IMR-90 (cell line): ENCODE results near the gene PRSS56. TPM values are rescaled to one million over a fixed set of nuclear protein-coding genes. Genes with fewer than 3 reads are reported as not detected.

Experiments
- ATAC-seq: fragments of 200-7000 bp; cut with Tn5 transposase; 2 replicates; pipeline ENCODE4 v1.9.1; 2020; ENCODE audit warnings: low read depth, mild to moderate bottlenecking, moderate library complexity
- BruUV-seq: library from RNA; stranded (reverse); fragments of 400-500 nt; replicated peaks from 2 replicates; lab custom pipeline; 2021; lab: Mats Ljungman, UMichigan
- CTCF ChIA-PET: fragments of 300-600 bp; formaldehyde crosslinking; extraction: SDS; loops from one replicate; lab custom pipeline; 2021; ENCODE audit warnings: antibody characterized with exemption; lab: Yijun Ruan, JAX
- POLR2A ChIA-PET: fragments of 300-600 bp; sonication (Branson Sonifier 250); formaldehyde crosslinking; loops from one replicate; lab custom pipeline; 2022; ENCODE audit warnings: antibody characterized with exemption; ENCODE audit not compliant: unreplicated experiment; lab: Charles Lee
- DNase-seq: peaks from one replicate; pipeline ENCODE4 v3.0.0; 2013
- H2AFZ ChIP-seq: replicated peaks from 2 replicates; pipeline ENCODE3; 2013; ENCODE audit warnings: low read length, mild to moderate bottlenecking; ENCODE audit not compliant: poor library complexity
- H2AK5ac ChIP-seq: 2 replicates; pipeline ENCODE4 v1.6.1; 2013; ENCODE audit warnings: low read depth, low read length, inconsistent platforms
- H2AK9ac ChIP-seq: replicated peaks from 2 replicates; pipeline ENCODE3; 2013; ENCODE audit warnings: mild to moderate bottlenecking, low read depth, low read length, moderate library complexity; ENCODE audit not compliant: poor library complexity
- H2BK120ac ChIP-seq: 2 replicates; pipeline ENCODE4 v1.6.1; 2013; ENCODE audit warnings: low read depth, low read length, inconsistent platforms
- H2BK15ac ChIP-seq: 3 replicates; pipeline ENCODE4 v1.6.1; 2013; ENCODE audit warnings: low read depth, low read length, inconsistent platforms
- H2BK20ac ChIP-seq: 2 replicates; pipeline ENCODE4 v1.6.1; 2013; ENCODE audit warnings: low read depth, mild to moderate bottlenecking, inconsistent platforms, low read length, moderate library complexity
- H2BK5ac ChIP-seq: 2 replicates; pipeline ENCODE4 v1.6.1; 2013; ENCODE audit warnings: mild to moderate bottlenecking, low read depth, low read length, inconsistent platforms; ENCODE audit not compliant: poor library complexity, severe bottlenecking
- H3K14ac ChIP-seq: replicated peaks from 2 replicates; pipeline ENCODE4 v1.6.1; 2013; ENCODE audit warnings: low read depth, low read length, inconsistent platforms
- H3K18ac ChIP-seq: 2 replicates; pipeline ENCODE4 v1.6.1; 2013; ENCODE audit warnings: low read depth, low read length, control low read depth
- H3K23ac ChIP-seq: 2 replicates; pipeline ENCODE4 v1.6.1; 2013; ENCODE audit warnings: low read depth, low read length, inconsistent platforms
- H3K27ac ChIP-seq: 2 replicates; pipeline ENCODE4 v1.5.1; 2013; ENCODE audit warnings: mild to moderate bottlenecking, control low read depth, low read length; ENCODE audit not compliant: insufficient read depth
- H3K27me3 ChIP-seq: 2 replicates; pipeline ENCODE4 v1.6.1; 2013; ENCODE audit warnings: low read length; ENCODE audit not compliant: control insufficient read depth, insufficient read depth
- H3K36me3 ChIP-seq: 2 replicates; pipeline ENCODE4 v1.6.1; 2013; ENCODE audit warnings: low read length, mixed read lengths; ENCODE audit not compliant: control insufficient read depth, insufficient read depth
- H3K4ac ChIP-seq: 2 replicates; pipeline ENCODE4 v1.6.1; 2013; ENCODE audit warnings: low read depth, low read length, inconsistent platforms
- H3K4me1 ChIP-seq: 2 replicates; pipeline ENCODE4 v1.6.1; 2013; ENCODE audit warnings: low read length, mixed read lengths; ENCODE audit not compliant: control insufficient read depth, insufficient read depth
- H3K4me2 ChIP-seq: 2 replicates; pipeline ENCODE4 v1.6.1; 2013; ENCODE audit warnings: low read depth, mild to moderate bottlenecking, control low read depth, low read length, moderate library complexity
- H3K4me3 ChIP-seq: 2 replicates; pipeline ENCODE4 v1.5.1; 2013; ENCODE audit warnings: low read depth, mild to moderate bottlenecking, control low read depth, low read length, moderate library complexity; ENCODE audit not compliant: insufficient read depth
- H3K56ac ChIP-seq: 2 replicates; pipeline ENCODE4 v1.6.1; 2013; ENCODE audit warnings: low read length, inconsistent platforms; ENCODE audit not compliant: insufficient read depth; ENCODE audit errors: extremely low read depth
- H3K79me1 ChIP-seq, 2 experiments: 2 replicates each; pipeline ENCODE4 v1.6.1; 2013; ENCODE audit warnings: low read length in 2 of 2, inconsistent platforms in 1 of 2, low read depth in 1 of 2
- H3K9ac ChIP-seq: 2 replicates; pipeline ENCODE4 v1.6.1; 2013; ENCODE audit warnings: low read depth, low read length, control low read depth
- H3K9me1 ChIP-seq: 2 replicates; pipeline ENCODE4 v1.6.1; 2013; ENCODE audit warnings: low read length, inconsistent platforms; ENCODE audit not compliant: insufficient read depth
- H3K9me3 ChIP-seq: 2 replicates; pipeline ENCODE4 v1.6.1; 2013; ENCODE audit warnings: low read length; ENCODE audit not compliant: control insufficient read depth, insufficient read depth
- H4K20me1 ChIP-seq: 2 replicates; pipeline ENCODE4 v1.6.1; 2013; ENCODE audit warnings: low read length, inconsistent platforms; ENCODE audit not compliant: insufficient read depth
- H4K5ac ChIP-seq: 2 replicates; pipeline ENCODE4 v1.6.1; 2013; ENCODE audit warnings: mild to moderate bottlenecking, low read depth, low read length, control low read depth
- H4K8ac ChIP-seq, 2 experiments: 2 replicates each; pipeline ENCODE4 v1.6.1; 2013; ENCODE audit warnings: low read depth in 2 of 2, low read length in 2 of 2, control low read depth in 1 of 2, inconsistent platforms in 1 of 2
- H4K91ac ChIP-seq: 2 replicates; pipeline ENCODE4 v1.6.1; 2013; ENCODE audit warnings: low read depth, low read length, inconsistent platforms; ENCODE audit not compliant: insufficient read depth
- CEBPB ChIP-seq: IDR thresholded peaks from 2 replicates; pipeline ENCODE4 v1.6.1; 2012; ENCODE audit warnings: low read depth, low read length, improper control_type of control experiment
- MAZ ChIP-seq: IDR thresholded peaks from 2 replicates; pipeline ENCODE4 v1.6.1; 2012; ENCODE audit warnings: low read depth, mild to moderate bottlenecking, low read length, improper control_type of control experiment, moderate library complexity, borderline replicate concordance
- WGBS, 2 experiments: methylation state at CpG; one replicate each; pipeline versions ENCODE4 v1.1.5 to v1.1.7; 2013; ENCODE audit warnings: missing lambda C conversion rate in 2 of 2; ENCODE audit not compliant: insufficient read length in 1 of 2; ENCODE audit errors: extremely low coverage in 2 of 2; 5-methylcytosine and 5-hydroxymethylcytosine counted together
- dilution Hi-C: fragments of 300-500 bp; cut with HindIII; formaldehyde crosslinking; loops from one replicate; pipeline ENCODE4 v1.14.3; 2018; ENCODE audit warnings: low sequenced_read_pairs; ENCODE audit not compliant: unreplicated experiment
- in situ Hi-C: fragments of 300-500 bp; cut with MboI; formaldehyde crosslinking; loops from 3 replicates; pipeline ENCODE4 v1.14.3; 2019; ENCODE audit warnings: low sequenced_read_pairs, inconsistent platforms, mixed read lengths
- intact Hi-C: fragments of 100-400 bp; cut with micrococcal nuclease; formaldehyde crosslinking; loops from 2 replicates; pipeline ENCODE4 v1.10.0; 2022
- polyA plus RNA-seq, 3 experiments: library from polyadenylated mRNA; depleted of rRNA; stranded (reverse); fragments of >200 nt; gene quantifications; 2 replicates each; pipeline ENCODE4 v1.2.3, GENCODE V29; 2012; ENCODE audit warnings: low replicate concordance in 1 of 3
- total RNA-seq: library from RNA; depleted of rRNA; stranded (reverse); fragments of >200 nt; gene quantifications from 2 replicates; pipeline ENCODE4 v1.2.3, GENCODE V29; 2012

The PRSS56 gene
- total and polyA plus RNA-seq, 2 of the 4 experiments (the other 2 are of a cell fraction), result not detected

GRCh38 chr2:232563580-232563979 is 43.4 kb downstream of the PRSS56 start:
- DNase-seq (peak; percentile 77), ATAC-seq (no peak)
- Histone ChIP-seq H3K27ac (no peak overlapping the region), H2BK15ac (no peak overlapping the region), H3K9me1 (no peaks in the 10 kb centered on the region), H4K5ac (no peak overlapping the region), H3K27me3 (no peaks in the 10 kb centered on the region), H3K79me1 (peaks cover 15 to 34% of the 10 kb centered on the region in 2 experiments), H4K8ac (no peak overlapping the region), H3K18ac (no peak overlapping the region), H2AK5ac (no peak overlapping the region), H3K9me3 (no peaks in the 10 kb centered on the region), H2BK20ac (no peak overlapping the region), H3K9ac (no peak overlapping the region), H3K4ac (no peak overlapping the region), H3K23ac (no peak overlapping the region), H2BK120ac (no peak overlapping the region), H3K56ac (no peak overlapping the region), H3K36me3 (peaks cover 53% of the 10 kb centered on the region), H3K4me2 (no peak overlapping the region), H2BK5ac (no peak overlapping the region), H3K4me1 (no peaks in the 10 kb centered on the region; the same call in 1 of the 2 replicates), H4K91ac (no peak overlapping the region), H2AK9ac (no peak overlapping the region), H3K14ac (no peak overlapping the region), H3K4me3 (no peak overlapping the region), H2AFZ (no peak overlapping the region), H4K20me1 (0 out of 2 replicates have a peak, but pooled peaks cover 7% of the 10 kb centered on the region)
- POLR2A ChIA-PET, result no interaction called here
- dilution Hi-C loops, result no loop called here
- no CpG with 5 or more reads among the region's 3 CpGs for WGBS, 2 experiments
- CTCF ChIA-PET, result no interaction called here
- TF ChIP-seq MAZ (no peak), CEBPB (peak; percentile 77)
- in situ Hi-C loops, result no loop called here
- BruUV-seq, result no TSS peak
- intact Hi-C loops, result no loop called here
